ENCODE measurements around the gene PHF2. TPM values are rescaled to one million over a fixed set of nuclear protein-coding genes. Genes with fewer than 3 reads are reported as not detected.

Gene PHF2
- total and polyA plus RNA-seq, 2 experiments from 2014 or later, result 4.6 to 16.5 TPM

- H3K4me3 ChIP-seq, result no peak overlapping the region
- H3K27me3 ChIP-seq (replicated peaks; ENCODE audit: insufficient read depth), result no peaks in the 10 kb centered on the region
- no peaks in the 10 kb centered on the region for H3K9me3 ChIP-seq (ENCODE audit: low read depth)
- no peak for DNase-seq
- H3K9ac ChIP-seq, result no peak overlapping the region
- TF ChIP-seq EZH2 (IDR thresholded peaks at IDR 0.05; ENCODE audit: insufficient read depth, poor library complexity, severe bottlenecking) (no peak), EZH2phosphoT487 (IDR thresholded peaks at IDR 0.05; ENCODE audit: insufficient read depth, low read depth) (no peak)
- no peak overlapping the region for H3K4me2 ChIP-seq (ENCODE audit: unreplicated experiment)
- H4K20me1 ChIP-seq (ENCODE audit: insufficient read depth), result no peaks in the 10 kb centered on the region
- 97 to 100% methylated on average over 11 to 12 of the region's 12 CpGs for WGBS, 2 experiments (ENCODE audit: low coverage in 1 of 2, low lambda C conversion rate in 2 of 2, missing lambda C conversion rate in 2 of 2)
- no peaks in the 10 kb centered on the region for H3K4me1 ChIP-seq (ENCODE audit: insufficient read depth)
- H3F3A ChIP-seq (ENCODE audit: insufficient read depth), result no peaks in the 10 kb centered on the region
- peaks cover 7% of the 10 kb centered on the region; the same call in 1 of the 2 replicates for H3K9me2 ChIP-seq (ENCODE audit: insufficient read depth)
- in situ Hi-C loops (cut with MboI), result no loop called here
- no peaks in the 10 kb centered on the region; the same call in 1 of the 2 replicates for H3K36me3 ChIP-seq (ENCODE audit: low read depth)
- no peak overlapping the region for H2AFZ ChIP-seq
- H3K79me2 ChIP-seq (ENCODE audit: insufficient read depth), result no peaks in the 10 kb centered on the region
- no peak overlapping the region for H3K27ac ChIP-seq
Observed at GRCh38 chr9:93658184-93658925, 82.0 kb downstream of the PHF2 start.

GRCh38 chr9:93659044-93659836 is 82.9 kb downstream of the PHF2 start:
- H3K4me3 ChIP-seq, result no peak overlapping the region
- H3F3A ChIP-seq (ENCODE audit: insufficient read depth), result no peaks in the 10 kb centered on the region
- no peaks in the 10 kb centered on the region for H4K20me1 ChIP-seq (ENCODE audit: insufficient read depth)
- no peaks in the 10 kb centered on the region for H3K9me3 ChIP-seq (ENCODE audit: low read depth)
- no peaks in the 10 kb centered on the region for H3K79me2 ChIP-seq (ENCODE audit: insufficient read depth)
- no peak for DNase-seq
- H3K4me1 ChIP-seq (ENCODE audit: insufficient read depth), result no peaks in the 10 kb centered on the region
- H3K9ac ChIP-seq, result no peak overlapping the region
- no peaks in the 10 kb centered on the region for H3K27me3 ChIP-seq (replicated peaks; ENCODE audit: insufficient read depth)
- no peak overlapping the region for H3K27ac ChIP-seq
- TF ChIP-seq EZH2 (IDR thresholded peaks at IDR 0.05; ENCODE audit: insufficient read depth, poor library complexity, severe bottlenecking) (no peak), EZH2phosphoT487 (IDR thresholded peaks at IDR 0.05; ENCODE audit: insufficient read depth, low read depth) (no peak)
- peaks cover 7% of the 10 kb centered on the region; the same call in 1 of the 2 replicates for H3K9me2 ChIP-seq (ENCODE audit: insufficient read depth)
- H3K36me3 ChIP-seq (ENCODE audit: low read depth), result no peaks in the 10 kb centered on the region; the same call in 1 of the 2 replicates
- WGBS, 2 experiments (ENCODE audit: low coverage in 1 of 2, low lambda C conversion rate in 2 of 2, missing lambda C conversion rate in 2 of 2), result 99 to 100% methylated on average over 9 to 12 of the region's 12 CpGs
- no peak overlapping the region for H3K4me2 ChIP-seq (ENCODE audit: unreplicated experiment)
- in situ Hi-C loops (cut with MboI), result no loop called here
- no peak overlapping the region for H2AFZ ChIP-seq

- Histone ChIP-seq H3K27ac (no peak overlapping the region), H3K9me3 (ENCODE audit: low read depth) (no peaks in the 10 kb centered on the region), H3K9ac (no peak overlapping the region), H3K4me2 (ENCODE audit: unreplicated experiment) (no peak overlapping the region), H3K4me3 (no peak overlapping the region), H3K4me1 (ENCODE audit: insufficient read depth) (no peaks in the 10 kb centered on the region), H2AFZ (no peak overlapping the region), H3K36me3 (ENCODE audit: low read depth) (no peaks in the 10 kb centered on the region; the same call in 1 of the 2 replicates), H4K20me1 (ENCODE audit: insufficient read depth) (no peaks in the 10 kb centered on the region), H3K27me3 (replicated peaks; ENCODE audit: insufficient read depth) (no peaks in the 10 kb centered on the region), H3K9me2 (ENCODE audit: insufficient read depth) (peaks cover 7% of the 10 kb centered on the region; the same call in 1 of the 2 replicates), H3K79me2 (ENCODE audit: insufficient read depth) (no peaks in the 10 kb centered on the region), H3F3A (ENCODE audit: insufficient read depth) (no peaks in the 10 kb centered on the region)
- in situ Hi-C loops (cut with MboI), result no loop called here
- 98 to 100% methylated on average over 4 of the region's 4 CpGs for WGBS, 2 experiments (ENCODE audit: low coverage in 1 of 2, low lambda C conversion rate in 2 of 2, missing lambda C conversion rate in 2 of 2)
- DNase-seq, result no peak
- TF ChIP-seq EZH2 (IDR thresholded peaks at IDR 0.05; ENCODE audit: insufficient read depth, poor library complexity, severe bottlenecking) (no peak), EZH2phosphoT487 (IDR thresholded peaks at IDR 0.05; ENCODE audit: insufficient read depth, low read depth) (no peak)
Observed at GRCh38 chr9:93659837-93660177, 83.4 kb downstream of the PHF2 start.

- no peaks in the 10 kb centered on the region for H3F3A ChIP-seq (ENCODE audit: insufficient read depth)
- in situ Hi-C loops (cut with MboI), result no loop called here
- no peaks in the 10 kb centered on the region; the same call in 1 of the 2 replicates for H3K36me3 ChIP-seq (ENCODE audit: low read depth)
- no peaks in the 10 kb centered on the region for H3K27me3 ChIP-seq (replicated peaks; ENCODE audit: insufficient read depth)
- no peak overlapping the region for H2AFZ ChIP-seq
- H3K4me3 ChIP-seq, result no peak overlapping the region
- H3K9me3 ChIP-seq (ENCODE audit: low read depth), result no peaks in the 10 kb centered on the region
- DNase-seq, result no peak
- no peak overlapping the region for H3K27ac ChIP-seq
- H3K4me2 ChIP-seq (ENCODE audit: unreplicated experiment), result no peak overlapping the region
- H3K9me2 ChIP-seq (ENCODE audit: insufficient read depth), result peaks cover 7% of the 10 kb centered on the region; the same call in 1 of the 2 replicates
- H4K20me1 ChIP-seq (ENCODE audit: insufficient read depth), result no peaks in the 10 kb centered on the region
- 92 to 100% methylated on average over 4 to 5 of the region's 5 CpGs for WGBS, 2 experiments (ENCODE audit: low coverage in 1 of 2, low lambda C conversion rate in 2 of 2, missing lambda C conversion rate in 2 of 2)
- no peak overlapping the region for H3K9ac ChIP-seq
- no peak for TF ChIP-seq EZH2 (IDR thresholded peaks at IDR 0.05; ENCODE audit: insufficient read depth, poor library complexity, severe bottlenecking)
- TF ChIP-seq EZH2phosphoT487 (IDR thresholded peaks at IDR 0.05; ENCODE audit: insufficient read depth, low read depth), result no peak
- no peaks in the 10 kb centered on the region for H3K79me2 ChIP-seq (ENCODE audit: insufficient read depth)
- no peaks in the 10 kb centered on the region for H3K4me1 ChIP-seq (ENCODE audit: insufficient read depth)
Observed at GRCh38 chr9:93660352-93661046, 84.1 kb downstream of the PHF2 start.
